GM18508 (cell line): ENCODE measurements around the gene RPL34.

Source experiments
- ATAC-seq: cut with Tn5 transposase; IDR thresholded peaks from one replicate; pipeline ENCODE4 v1.9.1; 2021; ENCODE audit warnings: moderate number of reproducible peaks; ENCODE audit not compliant: insufficient read depth, unreplicated experiment

Gene RPL34

DNA sequence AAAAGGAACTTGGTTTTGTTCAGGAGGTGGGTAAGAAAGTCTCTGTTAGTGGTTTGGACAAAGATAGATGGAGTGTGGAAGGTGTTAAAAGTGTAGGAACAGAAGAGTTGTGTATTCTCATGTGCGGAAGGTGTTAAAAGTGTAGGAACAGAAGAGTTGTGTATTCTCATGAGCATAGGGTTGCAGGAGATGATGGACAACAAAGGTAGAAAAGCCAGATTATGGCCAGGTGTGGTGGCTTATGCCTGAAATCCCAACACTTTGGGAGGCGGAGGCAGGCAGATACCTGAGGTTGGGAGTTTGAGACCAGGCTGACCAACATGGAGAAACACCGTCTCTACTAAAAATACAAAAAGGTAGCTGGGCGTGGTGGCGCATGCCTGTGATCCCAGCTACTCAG lies 2.5 kb downstream of the RPL34 start:
- no peak for ATAC-seq

DNA sequence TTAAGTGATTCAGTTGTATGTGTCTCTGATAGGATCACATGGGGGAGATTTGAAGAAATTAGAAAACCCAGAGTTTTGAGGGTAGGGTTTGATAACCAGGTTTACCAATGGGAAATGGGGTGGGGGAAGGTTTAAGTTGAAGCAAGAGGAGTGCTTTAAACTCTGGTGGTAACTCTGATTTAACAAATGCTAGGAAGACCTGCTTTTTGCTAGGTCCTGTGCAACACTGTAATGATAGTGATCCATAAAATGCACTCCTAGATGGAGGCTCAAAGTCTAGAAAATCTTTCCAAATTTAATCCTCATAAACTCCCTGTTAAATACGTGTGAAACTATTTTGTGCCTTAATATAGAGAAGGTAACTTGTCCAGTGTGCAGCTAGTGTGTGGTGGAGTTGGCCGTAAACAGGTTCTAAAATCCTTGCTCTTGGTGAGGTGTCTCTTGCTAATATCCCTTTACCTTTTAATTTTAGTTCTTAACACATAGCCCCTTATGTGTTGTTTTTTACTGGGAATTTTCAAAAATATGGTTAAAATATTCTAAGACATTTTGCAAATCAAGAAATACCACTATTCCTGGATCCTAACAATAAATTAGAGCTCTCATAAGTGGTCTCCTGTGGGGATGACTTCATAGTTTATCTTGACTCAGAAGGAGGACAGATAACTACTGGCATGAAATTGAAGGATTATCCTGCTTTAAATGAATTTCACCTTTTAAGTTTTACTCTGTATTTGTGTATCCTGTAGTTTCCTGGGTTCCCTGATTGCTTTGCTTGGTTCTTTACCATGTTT lies 4.1 kb downstream of the RPL34 start:
- ATAC-seq: no peak

DNA sequence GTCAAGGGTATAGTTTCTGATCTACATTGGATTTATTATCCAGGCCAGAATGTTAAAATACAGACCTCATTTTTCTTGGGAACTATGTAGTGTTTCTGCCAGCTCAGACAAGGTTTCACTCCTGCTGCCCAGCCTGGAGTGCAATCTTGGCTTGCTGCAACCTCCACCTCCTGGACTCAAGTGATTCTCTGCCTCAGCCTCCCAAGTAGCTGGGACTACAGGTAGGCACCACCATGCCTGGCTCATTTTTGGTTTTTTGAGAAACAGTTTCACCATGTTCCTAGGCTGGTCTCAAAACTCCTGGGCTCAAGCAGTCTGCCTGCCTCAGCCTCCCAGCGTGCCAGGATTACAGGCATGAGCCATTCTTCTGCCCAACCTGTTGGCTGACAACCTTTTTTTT lies 5.7 kb downstream of the RPL34 start:
- no peak for ATAC-seq

DNA sequence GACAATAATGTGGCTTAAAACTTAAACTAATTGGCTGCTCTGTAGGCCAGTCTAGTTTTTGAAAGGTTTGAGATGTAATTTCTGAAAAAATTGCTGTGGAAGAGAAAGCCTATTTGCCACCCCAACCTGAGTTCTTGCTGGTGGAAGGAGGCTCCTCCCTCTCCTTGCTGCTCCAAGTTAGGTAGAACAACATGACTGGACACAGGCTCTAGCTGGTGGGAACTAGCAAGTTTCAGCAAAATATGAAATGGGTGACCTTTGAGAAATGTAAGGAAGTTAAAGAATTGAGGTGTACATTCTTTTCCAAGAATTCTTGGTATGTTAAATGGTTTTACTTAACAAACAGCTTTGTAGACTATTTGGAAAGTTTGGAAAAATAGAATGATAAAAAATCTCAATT lies 8.0 kb downstream of the RPL34 start:
- ATAC-seq: no peak

DNA sequence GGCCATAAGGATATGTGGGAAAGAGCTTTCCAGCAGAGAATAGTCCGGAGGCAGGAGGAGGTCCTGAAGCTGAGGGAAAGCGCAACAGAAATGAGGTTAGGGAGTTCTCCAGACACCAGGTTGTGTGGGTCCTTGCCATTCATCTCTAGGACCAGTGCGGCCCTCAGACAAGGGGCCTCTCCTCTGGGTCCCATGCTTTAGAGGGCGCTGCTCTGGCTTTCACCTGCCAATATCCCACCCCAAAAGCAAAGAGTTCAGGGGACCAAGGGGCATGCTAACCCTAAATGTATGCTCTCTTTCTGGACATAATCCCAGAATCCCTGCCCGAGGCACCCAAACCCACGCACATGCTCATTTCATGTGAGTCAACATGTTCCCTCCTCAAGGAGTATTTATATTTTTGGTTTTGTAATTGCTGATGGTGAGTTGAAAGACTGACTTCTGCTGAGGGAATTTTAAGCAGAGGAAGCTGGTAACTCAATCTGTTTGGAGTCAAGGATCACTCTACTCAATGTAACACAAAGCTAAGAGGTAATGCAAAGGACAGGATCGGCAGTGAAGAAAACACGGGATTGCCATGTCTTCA lies 14.8 kb downstream of the RPL34 start:
- no peak for ATAC-seq

DNA sequence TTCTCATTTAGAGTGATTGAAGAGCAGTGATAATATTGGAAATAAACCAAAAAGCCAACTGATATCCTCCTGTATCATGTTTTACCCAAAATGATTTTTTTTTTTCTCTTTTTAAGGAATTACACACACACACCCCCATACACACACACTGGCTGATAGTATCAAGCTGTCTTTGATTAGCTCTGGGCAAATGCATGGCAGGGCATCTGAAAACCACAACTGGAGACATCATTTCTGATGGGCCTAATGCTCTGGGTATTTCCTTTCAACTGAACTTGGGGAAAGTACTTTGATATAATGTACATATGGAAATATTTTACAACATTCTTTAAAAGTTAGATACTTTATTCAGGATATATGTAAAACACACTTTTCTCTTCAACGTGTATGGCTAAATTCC lies 15.9 kb downstream of the RPL34 start:
- ATAC-seq: no peak

DNA sequence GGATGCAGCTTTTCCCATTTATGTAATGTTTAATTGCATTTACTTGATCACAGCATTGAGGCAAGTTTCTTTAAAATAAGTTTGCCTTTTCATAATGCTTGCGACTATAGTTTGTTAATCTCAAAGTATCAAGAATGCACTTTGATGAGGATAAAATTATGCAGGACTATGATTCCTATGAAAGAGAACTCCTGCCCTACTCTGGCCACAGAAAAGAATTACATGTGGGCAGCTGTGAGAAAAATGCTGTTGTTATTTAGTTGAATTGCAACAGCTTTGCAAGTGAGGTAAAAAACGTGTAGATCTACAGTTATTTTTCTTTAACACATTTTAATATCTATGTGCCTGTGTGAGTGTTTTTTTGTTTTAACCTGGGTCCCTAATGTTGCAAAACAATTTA lies 17.5 kb downstream of the RPL34 start:
- no peak for ATAC-seq

DNA sequence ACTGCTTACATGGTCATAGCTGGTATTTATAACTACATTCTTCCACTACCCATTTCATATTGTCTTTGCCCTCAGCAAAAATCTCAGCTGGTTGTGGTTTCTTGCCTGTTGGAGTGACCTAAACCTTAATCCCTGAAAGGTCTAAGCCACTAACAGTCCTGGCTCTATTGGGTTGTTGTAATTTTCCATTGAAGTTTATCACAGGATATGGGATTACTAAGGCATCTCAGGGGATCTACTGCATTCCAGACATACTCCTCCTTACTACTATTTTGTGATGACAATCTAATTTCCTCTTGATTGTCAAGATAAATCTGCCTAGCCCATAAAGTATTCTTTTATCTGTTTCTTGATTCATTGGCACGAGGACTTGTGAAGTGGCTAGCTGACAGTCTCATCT lies 23.9 kb downstream of the RPL34 start:
- no peak for ATAC-seq

DNA sequence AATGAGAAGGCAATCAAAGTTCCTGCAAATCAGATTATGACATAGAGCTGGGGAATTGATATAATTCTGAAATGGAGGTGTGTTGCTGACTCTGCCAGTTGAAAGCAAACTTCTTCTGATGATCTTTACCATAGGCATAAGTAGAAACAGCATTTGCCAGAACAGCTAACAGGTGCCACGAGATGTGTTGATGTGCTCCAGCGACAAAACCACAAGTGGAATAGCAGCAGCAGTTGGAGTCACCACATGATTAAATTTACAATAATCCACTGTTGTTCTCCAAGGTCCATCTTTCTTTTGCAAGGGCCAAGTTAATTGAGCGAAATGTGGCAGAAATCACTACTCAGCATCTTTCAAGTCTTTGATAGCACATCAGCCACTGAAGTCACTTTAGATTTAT lies 26.3 kb downstream of the RPL34 start:
- ATAC-seq: no peak

DNA sequence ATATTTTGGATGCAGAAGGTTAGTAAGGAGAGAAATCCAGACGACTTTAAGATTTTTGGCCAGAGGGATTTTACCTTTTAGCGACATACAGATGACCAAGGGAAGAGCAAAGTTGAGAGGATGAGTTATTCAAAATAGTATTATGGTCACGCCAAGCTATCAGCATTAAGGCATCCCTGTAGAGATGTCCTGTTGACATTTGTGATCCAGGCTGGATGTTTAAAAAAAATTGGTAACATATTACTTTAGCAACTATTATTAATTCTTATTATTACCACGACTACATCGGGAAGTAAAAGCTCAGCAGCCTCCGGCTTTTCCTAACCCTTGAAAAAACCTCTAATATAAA lies 29.5 kb downstream of the RPL34 start:
- ATAC-seq: peak; percentile 6

DNA sequence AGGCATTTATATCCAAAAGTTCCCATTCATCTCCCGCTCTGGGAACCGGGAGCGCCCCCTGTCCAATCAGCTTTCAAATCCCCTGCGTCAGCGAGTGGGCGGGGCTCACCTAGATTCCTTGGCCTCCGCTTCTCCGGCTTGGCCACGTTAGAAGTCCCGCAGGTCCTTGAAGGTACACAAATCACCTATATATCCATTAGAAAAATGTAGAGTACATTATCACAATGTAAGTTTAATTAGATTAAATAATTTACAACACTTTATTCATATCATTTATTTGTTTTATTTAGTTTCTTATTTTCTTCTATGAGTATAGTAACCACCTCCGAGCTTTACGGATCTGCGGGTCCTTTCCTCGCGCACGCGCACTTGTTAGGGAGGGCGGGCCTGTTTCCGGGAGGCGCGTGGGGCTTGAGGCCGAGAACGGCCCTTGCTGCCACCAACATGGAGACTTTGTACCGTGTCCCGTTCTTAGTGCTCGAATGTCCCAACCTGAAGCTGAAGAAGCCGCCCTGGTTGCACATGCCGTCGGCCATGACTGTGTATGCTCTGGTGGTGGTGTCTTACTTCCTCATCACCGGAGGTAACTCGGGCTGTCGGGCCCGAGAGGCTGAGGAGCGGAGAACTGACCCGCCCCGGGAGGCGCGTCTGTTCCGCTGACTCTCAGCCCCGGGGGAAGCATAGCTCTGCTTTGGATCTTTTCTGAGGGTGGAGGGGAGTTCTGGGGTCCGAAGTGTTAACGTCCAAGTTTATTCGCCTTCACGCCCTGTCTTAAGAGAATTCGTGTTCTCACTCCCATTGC lies 30.0 kb downstream of the RPL34 start, which contains the start of gene OSTC:
Gene OSTC, plus strand, starts transcription at position 388 of the 802 bp plus-strand sequence. Its CDS starts 57 bp downstream, at position 445.
- ATAC-seq: peak; percentile 89

DNA sequence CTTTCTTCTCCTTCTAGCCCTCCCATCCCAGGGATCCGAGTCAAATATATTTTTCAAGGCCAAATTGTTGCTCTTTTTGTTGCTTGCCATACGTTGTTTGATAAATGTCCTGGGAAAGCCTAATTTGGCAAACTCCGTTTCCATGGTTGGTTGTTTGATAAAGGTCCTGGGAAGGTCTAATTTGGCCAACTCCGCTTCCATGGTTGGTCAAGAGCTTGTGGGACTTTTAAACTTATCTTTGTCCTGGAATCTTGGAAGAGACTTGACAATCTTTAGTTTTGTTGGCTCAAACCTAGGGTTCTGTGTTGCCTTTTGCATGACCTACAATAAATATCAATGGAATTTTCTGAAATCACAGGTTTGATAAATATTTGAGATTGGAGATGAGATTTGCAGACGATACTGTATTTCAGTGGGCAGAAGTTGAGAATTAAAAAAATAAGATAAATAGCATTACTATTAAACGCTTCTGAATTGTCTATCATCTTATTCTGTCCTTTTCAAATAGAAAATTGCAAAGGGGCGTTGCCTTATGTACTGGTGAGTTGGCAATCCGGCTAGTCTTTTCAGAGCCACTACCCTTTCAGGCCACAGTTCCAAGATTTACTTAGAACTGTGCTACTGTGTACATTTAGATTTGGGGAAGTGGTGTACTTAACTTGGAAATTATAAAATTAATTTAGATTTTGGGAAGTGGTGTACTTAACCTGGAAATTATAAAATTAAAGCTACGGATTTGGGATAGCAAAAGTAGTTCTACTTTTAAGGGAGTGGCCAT lies 30.8 kb downstream of the RPL34 start:
- ATAC-seq: no peak

DNA sequence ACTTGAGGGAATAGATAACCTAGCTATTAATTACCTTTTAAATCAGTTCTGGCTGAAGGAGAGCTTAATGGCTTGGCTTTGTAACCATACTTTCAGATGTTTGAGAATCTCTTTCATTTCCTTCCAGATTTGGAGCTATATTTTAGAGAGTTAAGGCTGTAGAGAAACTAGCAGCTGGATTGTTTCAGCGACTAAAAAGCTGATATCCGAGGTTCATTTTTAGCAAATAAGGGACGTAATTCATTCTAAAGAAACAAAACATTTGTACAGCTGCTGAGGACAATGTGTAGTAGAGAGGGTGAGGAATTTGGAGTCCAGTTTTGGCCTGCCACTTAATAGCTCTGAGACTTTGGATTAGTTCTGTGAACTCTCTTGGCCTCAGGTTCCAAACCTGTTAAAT lies 42.3 kb downstream of the RPL34 start:
- no peak for ATAC-seq

DNA sequence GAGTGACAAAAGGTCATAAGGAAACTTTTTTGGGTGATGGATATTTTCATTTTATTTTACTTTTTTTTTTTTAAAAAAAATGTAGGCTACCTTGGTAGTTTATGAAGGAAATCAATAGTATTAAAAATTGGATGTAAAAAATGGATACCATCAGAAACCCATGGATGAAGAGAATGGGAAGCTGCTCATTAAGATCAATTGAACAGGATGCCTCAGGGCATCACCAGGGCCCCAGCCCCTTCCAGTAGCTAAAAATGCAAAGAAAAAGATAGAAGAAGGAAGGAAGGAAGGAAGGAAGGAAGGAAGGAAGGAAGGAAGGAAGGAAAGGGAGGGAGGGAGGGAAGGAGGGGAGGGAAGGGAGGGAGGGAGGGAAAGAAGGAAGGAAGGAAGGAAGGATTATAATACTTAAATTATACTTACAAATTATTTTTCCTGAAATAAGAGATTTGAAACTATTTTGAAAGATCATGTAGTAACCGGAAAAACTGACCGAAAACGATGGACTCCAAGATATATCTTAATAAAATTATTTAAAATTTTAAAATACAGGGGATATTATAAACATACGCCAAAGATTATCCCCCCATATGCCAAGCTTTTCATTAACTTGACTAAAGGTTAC lies 54.1 kb downstream of the RPL34 start:
- ATAC-seq: no peak
